Spleen (tissue), 11 donors: ENCODE results near the gene PIR. TPM values are rescaled to one million over a fixed set of nuclear protein-coding genes. Genes with fewer than 3 reads are reported as not detected.

ENCODE experiments used
- DNase-seq: peaks from one replicate; pipeline ENCODE4 v3.0.0-alpha.2; 2020
- H3K27ac ChIP-seq, 8 donors: fragments of 200-600 bp; sonication (generic) in 7 of 8; 1 replicate in 4 of 8; 2 replicates in 4 of 8; pipeline versions ENCODE4 v1.5.0 to v1.8.0; 2016 to 2021; ENCODE audit warnings: inconsistent platforms in 4 of 8, mild to moderate bottlenecking in 4 of 8, moderate library complexity in 1 of 8
- H3K27me3 ChIP-seq, 7 donors: fragments of 200-600 bp; sonication (generic) in 6 of 7; replicated peaks in 1 of 7; 1 replicate in 4 of 7; 2 replicates in 3 of 7; pipeline versions ENCODE4 v1.5.0 to v1.8.0; 2016 to 2021; ENCODE audit warnings: inconsistent platforms in 3 of 7, mild to moderate bottlenecking in 1 of 7
- H3K36me3 ChIP-seq, 6 donors: fragments of 200-600 bp; sonication (generic) in 5 of 6; 1 replicate in 4 of 6; 2 replicates in 2 of 6; pipeline versions ENCODE4 v1.5.0 to v1.8.0; 2016 to 2021; ENCODE audit warnings: inconsistent platforms in 2 of 6
- H3K4me1 ChIP-seq, 6 donors: fragments of 200-600 bp; sonication (generic) in 5 of 6; 1 replicate in 3 of 6; 2 replicates in 3 of 6; pipeline versions ENCODE4 v1.5.0 to v1.8.0; 2016 to 2021; ENCODE audit warnings: inconsistent platforms in 3 of 6
- H3K4me3 ChIP-seq, 8 donors: fragments of 200-600 bp; sonication (generic) in 7 of 8; 1 replicate in 4 of 8; 2 replicates in 4 of 8; pipeline versions ENCODE4 v1.5.0 to v1.8.0; 2016 to 2021; ENCODE audit warnings: inconsistent platforms in 4 of 8, mild to moderate bottlenecking in 4 of 8, moderate library complexity in 2 of 8
- H3K9me3 ChIP-seq, 8 donors: fragments of 200-600 bp; sonication (generic) in 7 of 8; 1 replicate in 4 of 8; 2 replicates in 4 of 8; pipeline versions ENCODE4 v1.5.0 to v1.8.0; 2016 to 2021; ENCODE audit warnings: inconsistent platforms in 4 of 8
- CTCF ChIP-seq, 11 experiments: fragments of 200-600 bp in 7 of 11; fragments of 450-650 bp in 4 of 11; sonication (generic) in 4 of 11; IDR thresholded peaks in 8 of 11; conservative IDR thresholded peaks in 3 of 11; 1 replicate in 7 of 11; 2 replicates in 4 of 11; pipeline versions ENCODE4 v1.4.0 to v1.8.0; 2016 to 2021; ENCODE audit warnings: antibody characterized with exemption in 11 of 11, inconsistent platforms in 4 of 11, mild to moderate bottlenecking in 1 of 11
- POLR2A ChIP-seq, 3 donors: fragments of 450-650 bp; IDR thresholded peaks; one replicate each; pipeline ENCODE4 v1.5.1; 2017; ENCODE audit warnings: antibody characterized with exemption in 3 of 3, mild to moderate bottlenecking in 1 of 3
- POLR2AphosphoS5 ChIP-seq, 3 donors: sonication (generic); formaldehyde crosslinking; IDR thresholded peaks; one replicate each; pipeline ENCODE4 v1.5.1; 2017; ENCODE audit warnings: antibody characterized with exemption in 3 of 3
- WGBS, 5 donors: extraction: QIAGEN DNeasy Blood & Tissue Kit in 3 of 5; methylation state at CpG; one replicate each; pipeline versions ENCODE4 v1.1.5 to v1.1.7; 2013 to 2018; 5-methylcytosine and 5-hydroxymethylcytosine counted together
- intact Hi-C: fragments of 100-400 bp; cut with DNase I; formaldehyde crosslinking; loops from one replicate; pipeline ENCODE4 v1.15.0; 2023; ENCODE audit warnings: low total_unique reads
- polyA plus RNA-seq, 3 donors: library from polyadenylated mRNA; stranded (reverse); fragments of 200-250 nt; gene quantifications; one replicate each; pipeline ENCODE4 v1.2.1, GENCODE V29; 2013
- total RNA-seq, 7 donors: library from RNA; depleted of rRNA in 3 of 7; stranded (reverse); fragments of >200 nt in 3 of 7; fragmentation: NEBNext Ultra II Directional in 4 of 7; extraction: Animal tissue kit (Norgen Biotek cat#: 25700) in 4 of 7; gene quantifications; one replicate each; pipeline versions ENCODE4 v1.1.0 to v1.2.1, GENCODE V29; 2016 to 2021
- donor health status: healthy with polysubstance abuse.
- donor health status: DM: no; HTN: no; CAD: no; lungs with moderate emphysema.
- donor health status: DM: no; HTN: no; CAD: no.
- donor health status: Bipolar disorder and iron deficiency.
- donor health status: healthy.
- donor health status: DM: no; HTN: no; CAD: no.
- donor health status: DM: yes; HTN: yes; CAD: no.

Gene PIR
- total and polyA plus RNA-seq, 10 donors: 12.4 to 30.8 (median 24.2) TPM

GRCh38 chrX:15399962-15400391 lies 93.2 kb downstream of the PIR start:
- no peaks in the 10 kb centered on the region for H3K9me3 ChIP-seq
- peaks cover 0 to under 1% (median 0%) of the 10 kb centered on the region in 6 donors for H3K4me1 ChIP-seq
- TF ChIP-seq POLR2A (IDR thresholded peaks at IDR 0.05) (no peak), CTCF (IDR thresholded peaks at IDR 0.05 in 8 of 11, conservative IDR thresholded peaks at IDR 0.05 in 3 of 11) (no peak), POLR2AphosphoS5 (IDR thresholded peaks at IDR 0.05) (no peak)
- WGBS, 5 donors: 62 to 88% (median 79%) methylated on average over 3 of the region's 3 CpGs
- H3K36me3 ChIP-seq: no peaks in the 10 kb centered on the region
- DNase-seq: no peak
- peaks cover 0 to 3% (median 0%) of the 10 kb centered on the region in 7 donors for H3K27me3 ChIP-seq
- H3K4me3 ChIP-seq: no peak overlapping the region
- intact Hi-C loops: no loop called here
- no peak overlapping the region for H3K27ac ChIP-seq

- H3K27ac ChIP-seq: no peak overlapping the region
- intact Hi-C loops: no loop called here
Observed at GRCh38 chrX:15398874-15399273, 94.3 kb downstream of the PIR start.

GRCh38 chrX:15395789-15396188 lies 97.3 kb downstream of the PIR start:
- Histone ChIP-seq H3K27me3 (peaks cover 0 to 7% (median 0%) of the 10 kb centered on the region in 7 donors), H3K9me3 (no peaks in the 10 kb centered on the region), H3K4me1 (no peaks in the 10 kb centered on the region), H3K36me3 (no peaks in the 10 kb centered on the region), H3K4me3 (no peak overlapping the region), H3K27ac (no peak overlapping the region)
- 68 to 90% (median 83%) methylated on average over 2 of the region's 2 CpGs for WGBS, 5 donors
- no peak for TF ChIP-seq POLR2AphosphoS5 (IDR thresholded peaks at IDR 0.05)
- no peak for TF ChIP-seq POLR2A (IDR thresholded peaks at IDR 0.05)
- TF ChIP-seq CTCF (IDR thresholded peaks at IDR 0.05 in 8 of 11, conservative IDR thresholded peaks at IDR 0.05 in 3 of 11): no peak
- DNase-seq: no peak
- intact Hi-C loops: no loop called here

More at GRCh38 chrX:15398874-15399273, 94.3 kb downstream of the PIR start:
- no peak for DNase-seq
- Histone ChIP-seq H3K36me3 (no peaks in the 10 kb centered on the region), H3K4me1 (no peaks in the 10 kb centered on the region), H3K9me3 (no peaks in the 10 kb centered on the region), H3K27me3 (no peaks in the 10 kb centered on the region), H3K4me3 (no peak overlapping the region)
- no peak for TF ChIP-seq POLR2AphosphoS5 (IDR thresholded peaks at IDR 0.05)
- no peak for TF ChIP-seq POLR2A (IDR thresholded peaks at IDR 0.05)
- no peak for TF ChIP-seq CTCF (IDR thresholded peaks at IDR 0.05 in 8 of 11, conservative IDR thresholded peaks at IDR 0.05 in 3 of 11)

- H3K27me3 ChIP-seq: peaks cover 0 to 7% (median 0%) of the 10 kb centered on the region in 7 donors
- 56 to 90% (median 83%) methylated on average over 4 of the region's 4 CpGs for WGBS, 5 donors
- no peak for DNase-seq
- H3K9me3 ChIP-seq: no peaks in the 10 kb centered on the region
- H3K4me3 ChIP-seq: no peak overlapping the region
- no peak overlapping the region for H3K27ac ChIP-seq
- intact Hi-C loops: no loop called here
- H3K4me1 ChIP-seq: no peaks in the 10 kb centered on the region
- no peaks in the 10 kb centered on the region for H3K36me3 ChIP-seq
- TF ChIP-seq POLR2AphosphoS5 (IDR thresholded peaks at IDR 0.05) (no peak), POLR2A (IDR thresholded peaks at IDR 0.05) (no peak)
Observed at GRCh38 chrX:15391850-15392249, 101.3 kb downstream of the PIR start.

- Histone ChIP-seq H3K27ac (no peak within 1 kb of the TSS), H3K36me3 (no peaks in the 10 kb centered on the region), H3K9me3 (no peaks in the 10 kb centered on the region), H3K4me1 (no peaks in the 10 kb centered on the region), H3K4me3 (no peak within 1 kb of the TSS), H3K27me3 (peaks cover 0 to 12% (median 0%) of the 10 kb centered on the region in 7 donors)
- 56 to 77% (median 72%) methylated on average over 2 of the region's 2 CpGs for WGBS, 5 donors
- intact Hi-C loops: no loop called here
- TF ChIP-seq POLR2AphosphoS5 (IDR thresholded peaks at IDR 0.05) (no peak), POLR2A (IDR thresholded peaks at IDR 0.05) (no peak), CTCF (IDR thresholded peaks at IDR 0.05 in 8 of 11, conservative IDR thresholded peaks at IDR 0.05 in 3 of 11) (no peak)
- no peak for DNase-seq
Observed at GRCh38 chrX:15384304-15384703, 108.8 kb downstream of the PIR start, which contains the start of gene VEGFD. TSS of gene VEGFD (minus strand) at chrX:15384413. CDS start at chrX:15383946, 467 bp downstream.
